BE2C (cell line): ENCODE data around the gene IL13.

Experiments used
- DNase-seq: peaks from one replicate; pipeline ENCODE4 v3.0.0-alpha.2; 2020
- H3K27me3 ChIP-seq: fragments of 250-450 bp; sonication (Bioruptor Pico); 2 replicates; pipeline ENCODE4 v1.5.1; 2020; ENCODE audit warnings: mild to moderate bottlenecking
- H3K36me3 ChIP-seq: fragments of 250-450 bp; sonication (Bioruptor Pico); 2 replicates; pipeline ENCODE4 v1.5.1; 2020; ENCODE audit warnings: mild to moderate bottlenecking
- H3K4me1 ChIP-seq: fragments of 250-450 bp; sonication (Bioruptor Pico); 2 replicates; pipeline ENCODE4 v1.5.1; 2020
- H3K4me3 ChIP-seq: 2 replicates; pipeline ENCODE4 v1.5.1; 2011; ENCODE audit warnings: low read depth, low read length
- H3K9me3 ChIP-seq: fragments of 250-450 bp; sonication (Bioruptor Pico); 2 replicates; pipeline ENCODE4 v1.5.1; 2020
- TF ChIP-seq, protein P1 (sequence below): IDR thresholded peaks from 2 replicates; pipeline ENCODE4 v1.5.1; 2012; ENCODE audit warnings: mild to moderate bottlenecking, low read depth, low read length

The IL13 gene

DNA sequence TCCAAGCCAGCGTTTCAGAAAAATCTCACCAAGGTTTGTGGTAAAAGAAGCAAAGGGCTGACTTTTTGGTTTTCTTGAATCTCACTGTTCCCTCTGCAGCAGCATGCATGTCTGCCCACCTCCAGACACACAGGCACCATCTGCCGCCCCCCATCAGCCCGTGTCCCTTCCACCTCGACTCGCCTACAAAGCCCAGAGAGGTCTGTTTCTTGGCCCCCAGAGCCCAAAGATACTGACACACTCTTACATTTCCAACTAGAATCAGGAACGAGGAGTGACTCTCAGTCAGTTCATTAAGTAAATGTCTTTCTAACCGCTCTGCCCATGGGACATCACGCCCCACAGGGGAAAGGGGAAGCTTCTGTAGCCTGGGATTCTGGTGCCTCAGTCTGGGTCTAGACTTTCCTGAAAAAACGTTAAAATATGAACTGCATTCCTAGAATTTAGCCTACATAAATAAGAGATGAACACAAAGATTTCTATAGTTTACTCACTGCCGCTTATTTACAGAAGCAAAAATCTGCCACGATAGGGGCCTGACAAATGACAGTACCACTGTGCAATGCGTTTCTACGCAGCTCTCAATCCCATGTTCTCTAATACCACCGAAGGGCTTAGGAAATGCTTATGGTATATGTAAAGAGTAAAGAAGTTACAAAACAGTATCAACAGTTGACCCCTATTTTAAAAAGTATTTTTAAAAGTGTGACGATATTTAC, 19.9 kb downstream of the IL13 start:
- H3K27me3 ChIP-seq = no peaks in the 10 kb centered on the region
- DNase-seq = no peak
- H3K4me3 ChIP-seq = no peak overlapping the region
- no peaks in the 10 kb centered on the region for H3K36me3 ChIP-seq
- H3K4me1 ChIP-seq = no peaks in the 10 kb centered on the region
- no peaks in the 10 kb centered on the region for H3K9me3 ChIP-seq
- TF ChIP-seq, protein P1, sequence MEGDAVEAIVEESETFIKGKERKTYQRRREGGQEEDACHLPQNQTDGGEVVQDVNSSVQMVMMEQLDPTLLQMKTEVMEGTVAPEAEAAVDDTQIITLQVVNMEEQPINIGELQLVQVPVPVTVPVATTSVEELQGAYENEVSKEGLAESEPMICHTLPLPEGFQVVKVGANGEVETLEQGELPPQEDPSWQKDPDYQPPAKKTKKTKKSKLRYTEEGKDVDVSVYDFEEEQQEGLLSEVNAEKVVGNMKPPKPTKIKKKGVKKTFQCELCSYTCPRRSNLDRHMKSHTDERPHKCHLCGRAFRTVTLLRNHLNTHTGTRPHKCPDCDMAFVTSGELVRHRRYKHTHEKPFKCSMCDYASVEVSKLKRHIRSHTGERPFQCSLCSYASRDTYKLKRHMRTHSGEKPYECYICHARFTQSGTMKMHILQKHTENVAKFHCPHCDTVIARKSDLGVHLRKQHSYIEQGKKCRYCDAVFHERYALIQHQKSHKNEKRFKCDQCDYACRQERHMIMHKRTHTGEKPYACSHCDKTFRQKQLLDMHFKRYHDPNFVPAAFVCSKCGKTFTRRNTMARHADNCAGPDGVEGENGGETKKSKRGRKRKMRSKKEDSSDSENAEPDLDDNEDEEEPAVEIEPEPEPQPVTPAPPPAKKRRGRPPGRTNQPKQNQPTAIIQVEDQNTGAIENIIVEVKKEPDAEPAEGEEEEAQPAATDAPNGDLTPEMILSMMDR = no peak

DNA sequence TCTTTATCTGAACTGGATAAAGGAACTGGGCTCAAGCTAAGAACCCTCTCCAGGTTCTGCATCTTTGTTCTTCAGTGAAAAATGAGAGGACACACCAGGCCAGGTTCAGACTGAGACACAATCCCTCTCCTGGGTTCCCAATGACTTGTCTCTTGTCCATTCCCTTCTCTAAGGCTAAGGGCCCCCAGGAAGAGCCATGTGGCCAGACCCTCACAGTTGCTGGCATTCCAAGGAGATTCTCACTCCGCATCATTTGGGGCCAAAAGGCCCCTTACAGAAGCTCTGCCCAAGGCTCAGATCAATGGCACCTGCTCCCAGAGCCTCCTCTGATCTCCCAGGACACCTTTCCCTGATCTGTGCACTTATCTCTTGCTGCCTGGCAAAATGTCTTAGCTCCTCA, 20.8 kb downstream of the IL13 start:
- TF ChIP-seq, protein P1 = no peak
- H3K4me1 ChIP-seq = no peaks in the 10 kb centered on the region
- no peak for DNase-seq
- no peaks in the 10 kb centered on the region for H3K27me3 ChIP-seq
- no peaks in the 10 kb centered on the region for H3K36me3 ChIP-seq
- no peak overlapping the region for H3K4me3 ChIP-seq
- H3K9me3 ChIP-seq = no peaks in the 10 kb centered on the region

DNA sequence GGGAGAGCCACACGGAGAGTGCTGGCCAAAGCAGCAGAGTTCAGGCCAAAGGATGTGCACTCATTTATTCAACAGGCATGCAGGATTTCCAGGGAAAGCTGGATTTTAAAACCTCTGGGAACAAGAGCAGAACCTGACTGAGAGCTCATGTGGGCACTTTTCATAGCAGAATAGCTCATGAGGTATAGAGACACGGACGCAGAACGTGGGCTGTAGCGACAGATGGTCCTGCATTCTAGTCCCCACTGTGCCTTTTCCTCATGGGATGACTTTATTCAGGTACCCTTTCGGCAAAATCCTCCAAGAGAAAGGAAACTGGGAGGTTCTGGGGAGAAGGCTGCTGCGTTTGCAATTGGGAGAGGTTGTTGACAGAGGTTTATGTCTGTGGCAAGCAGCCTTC, 21.2 kb downstream of the IL13 start:
- TF ChIP-seq, protein P1 = no peak
- Histone ChIP-seq H3K4me3 (no peak overlapping the region), H3K9me3 (no peaks in the 10 kb centered on the region), H3K36me3 (no peaks in the 10 kb centered on the region), H3K27me3 (no peaks in the 10 kb centered on the region), H3K4me1 (no peaks in the 10 kb centered on the region)
- DNase-seq = no peak

DNA sequence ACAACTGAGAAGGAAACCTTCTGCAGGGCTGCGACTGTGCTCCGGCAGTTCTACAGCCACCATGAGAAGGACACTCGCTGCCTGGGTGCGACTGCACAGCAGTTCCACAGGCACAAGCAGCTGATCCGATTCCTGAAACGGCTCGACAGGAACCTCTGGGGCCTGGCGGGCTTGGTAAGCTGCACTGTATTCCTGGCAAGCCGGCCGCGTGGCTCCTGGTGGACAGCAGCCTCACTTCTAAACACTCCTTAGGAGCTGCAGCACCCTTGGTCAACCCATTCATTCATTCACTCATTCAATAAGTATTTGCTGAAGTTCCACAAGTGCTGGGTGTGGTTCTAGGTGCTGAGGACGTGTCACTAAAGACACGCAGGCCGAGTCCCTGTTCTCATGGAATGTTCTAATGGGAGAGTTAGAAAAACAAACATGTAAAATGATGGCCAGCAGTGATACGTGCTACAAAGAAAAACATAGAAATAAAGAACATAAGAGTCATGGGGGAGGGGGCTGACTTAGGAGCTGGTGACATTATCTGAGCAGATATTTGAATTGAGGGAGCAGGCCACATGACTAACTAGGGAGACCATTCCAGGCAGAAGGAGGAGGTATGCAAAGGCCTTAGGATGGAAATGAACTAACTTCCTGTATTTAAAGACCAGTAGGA, 21.9 kb downstream of the IL13 start:
- no peaks in the 10 kb centered on the region for H3K9me3 ChIP-seq
- no peak overlapping the region for H3K4me3 ChIP-seq
- no peaks in the 10 kb centered on the region for H3K27me3 ChIP-seq
- no peaks in the 10 kb centered on the region for H3K4me1 ChIP-seq
- H3K36me3 ChIP-seq = no peaks in the 10 kb centered on the region
- TF ChIP-seq, protein P1 = no peak
- no peak for DNase-seq

DNA sequence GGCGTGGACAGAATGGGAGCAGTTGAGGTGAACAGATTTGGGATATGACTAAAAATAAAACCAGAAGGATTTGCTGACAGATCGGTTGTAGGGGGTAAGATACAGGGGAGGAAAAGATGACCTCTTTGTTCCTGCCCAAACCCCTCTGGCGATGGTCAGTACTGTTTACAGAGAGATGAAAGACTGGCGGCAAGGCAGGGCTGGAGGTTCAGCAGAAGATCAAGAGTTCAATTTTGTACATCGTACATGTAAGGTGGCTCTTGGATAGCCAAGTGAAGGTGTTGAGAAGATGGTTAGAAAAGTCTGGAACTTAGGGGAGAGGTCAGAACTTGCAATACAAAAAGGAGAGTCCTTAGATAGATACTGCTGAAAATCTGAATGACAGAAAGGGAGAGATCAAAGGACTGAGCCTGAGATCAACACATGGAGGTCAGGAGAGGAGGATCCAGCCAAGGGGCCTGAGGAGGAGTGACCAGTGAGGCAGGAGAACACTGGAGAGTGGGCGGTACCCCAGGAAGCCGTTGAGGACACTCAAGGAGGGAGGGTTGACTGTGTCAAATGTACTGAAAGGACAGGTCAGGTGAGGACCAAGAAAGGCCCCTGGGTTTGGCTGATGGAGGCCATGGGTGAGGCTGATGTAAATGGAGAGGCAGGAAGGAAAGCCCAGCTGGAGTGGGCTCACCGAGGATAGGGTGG, 23.0 kb downstream of the IL13 start:
- no peaks in the 10 kb centered on the region for H3K9me3 ChIP-seq
- no peak overlapping the region for H3K4me3 ChIP-seq
- TF ChIP-seq, protein P1 = no peak
- H3K27me3 ChIP-seq = no peaks in the 10 kb centered on the region
- no peaks in the 10 kb centered on the region for H3K36me3 ChIP-seq
- DNase-seq = no peak
- no peaks in the 10 kb centered on the region for H3K4me1 ChIP-seq

DNA sequence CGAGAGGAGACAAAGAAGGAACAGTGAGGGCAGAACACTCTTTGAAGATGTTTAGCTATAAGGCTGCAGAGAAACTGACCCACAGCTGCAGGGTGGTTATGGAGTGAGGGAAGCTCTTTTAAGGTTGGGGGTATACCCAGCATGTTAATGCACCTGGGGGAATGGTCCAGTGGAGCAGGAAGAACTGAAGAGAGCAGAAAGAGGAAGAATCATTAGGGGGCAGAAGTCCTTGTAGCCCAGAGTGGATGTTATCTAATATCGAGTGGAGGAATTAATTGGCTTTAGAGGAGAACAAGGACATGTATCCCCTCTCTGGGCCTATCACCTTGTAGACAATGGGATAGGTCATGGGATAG, 23.5 kb downstream of the IL13 start:
- Histone ChIP-seq H3K36me3 (no peaks in the 10 kb centered on the region), H3K27me3 (no peaks in the 10 kb centered on the region), H3K4me1 (no peaks in the 10 kb centered on the region), H3K4me3 (no peak overlapping the region), H3K9me3 (no peaks in the 10 kb centered on the region)
- TF ChIP-seq, protein P1 = no peak
- no peak for DNase-seq
